ENCODE results near the gene XRCC1.

DNA sequence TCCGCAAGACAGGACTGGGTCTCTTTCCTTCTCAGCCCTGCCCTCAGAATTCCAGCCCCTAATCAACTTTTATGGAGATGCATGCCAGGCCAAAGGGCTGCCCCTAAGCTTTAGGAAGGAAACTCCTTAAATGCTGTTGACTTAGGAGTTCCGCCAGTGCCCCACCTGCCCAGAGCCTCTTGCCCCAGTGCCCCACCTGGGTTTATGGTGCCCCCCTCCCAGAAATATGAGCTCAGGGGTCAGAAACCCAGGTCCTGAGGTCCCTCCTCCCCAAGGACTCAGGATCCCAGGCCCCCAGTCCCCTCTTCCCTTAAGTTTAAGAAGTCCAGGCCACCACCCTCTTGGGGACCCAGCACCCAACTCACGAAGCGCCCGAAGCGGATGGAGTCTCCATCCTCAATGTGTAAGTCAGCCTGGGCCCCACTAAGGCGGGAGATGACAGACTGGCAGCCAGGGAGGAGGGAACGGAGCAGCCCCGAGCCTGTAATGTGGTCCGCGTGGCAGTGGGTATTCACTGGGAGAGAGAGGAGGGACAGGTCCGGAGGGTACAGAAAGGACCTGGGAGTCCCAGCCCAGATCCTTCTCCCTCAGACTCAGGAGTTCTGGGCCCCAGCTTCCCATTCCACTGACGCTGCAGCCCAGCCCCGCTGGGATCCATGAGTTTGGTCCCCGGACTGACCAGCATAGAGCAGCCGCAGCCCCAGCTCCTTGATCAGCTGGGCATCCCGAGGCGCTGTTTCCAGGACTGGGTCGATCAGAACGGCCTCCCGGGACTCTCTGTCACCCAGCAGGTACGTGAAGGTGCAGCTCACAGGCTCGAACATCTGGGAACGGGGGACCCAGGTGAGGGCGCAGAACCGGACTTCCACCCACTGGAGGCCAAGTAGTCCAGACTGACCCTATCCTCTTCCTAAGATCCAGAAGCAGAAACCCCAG lies 49.2 kb downstream of the XRCC1 start:
- TF ChIP-seq, protein P1, sequence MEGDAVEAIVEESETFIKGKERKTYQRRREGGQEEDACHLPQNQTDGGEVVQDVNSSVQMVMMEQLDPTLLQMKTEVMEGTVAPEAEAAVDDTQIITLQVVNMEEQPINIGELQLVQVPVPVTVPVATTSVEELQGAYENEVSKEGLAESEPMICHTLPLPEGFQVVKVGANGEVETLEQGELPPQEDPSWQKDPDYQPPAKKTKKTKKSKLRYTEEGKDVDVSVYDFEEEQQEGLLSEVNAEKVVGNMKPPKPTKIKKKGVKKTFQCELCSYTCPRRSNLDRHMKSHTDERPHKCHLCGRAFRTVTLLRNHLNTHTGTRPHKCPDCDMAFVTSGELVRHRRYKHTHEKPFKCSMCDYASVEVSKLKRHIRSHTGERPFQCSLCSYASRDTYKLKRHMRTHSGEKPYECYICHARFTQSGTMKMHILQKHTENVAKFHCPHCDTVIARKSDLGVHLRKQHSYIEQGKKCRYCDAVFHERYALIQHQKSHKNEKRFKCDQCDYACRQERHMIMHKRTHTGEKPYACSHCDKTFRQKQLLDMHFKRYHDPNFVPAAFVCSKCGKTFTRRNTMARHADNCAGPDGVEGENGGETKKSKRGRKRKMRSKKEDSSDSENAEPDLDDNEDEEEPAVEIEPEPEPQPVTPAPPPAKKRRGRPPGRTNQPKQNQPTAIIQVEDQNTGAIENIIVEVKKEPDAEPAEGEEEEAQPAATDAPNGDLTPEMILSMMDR (conservative IDR thresholded peaks at IDR 0.05; ENCODE audit: low read length), result no peak
- no peak for TF ChIP-seq EZH2phosphoT487 (IDR thresholded peaks at IDR 0.05; ENCODE audit: borderline replicate concordance, low read depth, low read length)

Data from OCI-LY7 (cell line).